Activated CD4-positive, alpha-beta T cell treated with anti-CD3 and anti-CD28 coated beads, Interleukin-2, Interleukin-4, amounts not matched to agents 100 ng/mL and 50 ng/mL, durations not matched to agents 16 hours and 8 hours (primary cell): ENCODE results near the gene NAP1L4.

Experiments
- DNase-seq: peaks from one replicate; pipeline ENCODE4 v3.0.0-alpha.2; 2020; ENCODE audit warnings: low spot score

Gene NAP1L4

GRCh38 chr11:2922655-2923054, 69.5 kb downstream of the NAP1L4 start:
- DNase-seq, result no peak

- DNase-seq, result no peak
These were observed 70.2 kb downstream of the NAP1L4 start for GRCh38 chr11:2921742-2922493.

GRCh38 chr11:2921261-2921660, 70.9 kb downstream of the NAP1L4 start:
- no peak for DNase-seq

- DNase-seq, result no peak
These were observed 71.8 kb downstream of the NAP1L4 start for GRCh38 chr11:2920343-2920742.

- DNase-seq, result no peak
These were observed 72.3 kb downstream of the NAP1L4 start for GRCh38 chr11:2919837-2920236.

DNA sequence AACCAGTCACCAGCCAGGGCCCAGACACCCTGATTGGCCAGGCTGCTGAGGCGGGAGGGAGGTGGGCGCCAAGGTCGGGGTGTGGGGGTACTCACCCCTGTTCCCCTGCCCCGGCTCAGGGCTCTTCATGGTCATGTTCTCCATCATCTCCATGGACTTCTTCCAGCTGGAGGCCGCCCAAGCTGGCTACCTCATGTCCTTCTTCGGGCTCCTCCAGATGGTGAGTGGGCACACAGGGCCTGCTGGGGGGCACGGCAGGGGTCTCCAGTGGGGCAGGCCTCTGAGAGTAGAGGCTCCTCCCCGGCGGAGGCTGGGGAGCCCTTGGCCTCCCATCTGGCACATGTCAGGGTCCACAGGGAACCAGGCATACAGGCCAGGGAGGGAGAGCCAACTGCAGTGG, 72.9 kb downstream of the NAP1L4 start:
- no peak for DNase-seq

GRCh38 chr11:2917842-2918490, 74.2 kb downstream of the NAP1L4 start:
- no peak for DNase-seq

- no peak for DNase-seq
These were observed 75.1 kb downstream of the NAP1L4 start for GRCh38 chr11:2916892-2917645.

DNA sequence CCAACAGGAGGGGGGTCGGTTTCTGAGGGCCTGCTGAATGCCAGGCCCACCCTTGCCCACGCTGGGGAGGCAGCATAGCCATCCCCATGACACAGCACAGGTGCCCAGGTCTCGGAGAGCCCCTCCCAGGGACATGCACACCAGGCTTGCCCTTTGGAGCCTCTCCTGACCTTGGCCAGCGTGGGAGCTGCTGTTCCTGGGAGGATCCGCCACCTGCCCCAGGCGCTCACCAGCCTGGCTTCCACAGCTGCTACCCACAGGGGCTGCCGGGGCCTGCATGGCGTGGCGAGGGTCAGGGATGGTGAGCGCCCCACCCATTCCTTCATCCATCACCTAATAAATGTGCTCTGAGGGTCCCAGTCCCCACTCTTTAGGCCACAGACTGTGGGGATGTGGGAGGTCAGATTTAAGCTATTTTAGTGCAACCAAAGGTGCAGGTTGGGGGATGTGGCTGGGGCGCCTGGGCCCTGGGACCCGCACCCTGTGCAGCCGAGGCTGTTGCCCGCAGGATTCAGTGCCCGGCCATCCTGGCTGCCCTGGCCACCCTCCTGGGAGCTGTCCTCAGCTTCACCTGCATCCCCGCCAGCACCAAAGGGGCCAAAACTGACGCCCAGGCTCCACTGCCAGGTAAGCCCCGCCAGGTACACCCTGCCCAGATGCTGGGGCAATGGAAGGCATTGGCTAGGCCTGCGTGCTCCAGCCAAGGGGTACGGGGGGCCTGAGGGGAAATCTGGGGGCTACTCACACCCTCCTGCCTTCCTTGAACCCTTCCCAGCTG, 75.8 kb downstream of the NAP1L4 start:
- DNase-seq, result no peak

- no peak for DNase-seq
These were observed 76.7 kb downstream of the NAP1L4 start for GRCh38 chr11:2915473-2915872.

- no peak for DNase-seq
These were observed 77.5 kb downstream of the NAP1L4 start for GRCh38 chr11:2914455-2915195.

GRCh38 chr11:2913776-2914175, 78.4 kb downstream of the NAP1L4 start:
- DNase-seq, result no peak

DNA sequence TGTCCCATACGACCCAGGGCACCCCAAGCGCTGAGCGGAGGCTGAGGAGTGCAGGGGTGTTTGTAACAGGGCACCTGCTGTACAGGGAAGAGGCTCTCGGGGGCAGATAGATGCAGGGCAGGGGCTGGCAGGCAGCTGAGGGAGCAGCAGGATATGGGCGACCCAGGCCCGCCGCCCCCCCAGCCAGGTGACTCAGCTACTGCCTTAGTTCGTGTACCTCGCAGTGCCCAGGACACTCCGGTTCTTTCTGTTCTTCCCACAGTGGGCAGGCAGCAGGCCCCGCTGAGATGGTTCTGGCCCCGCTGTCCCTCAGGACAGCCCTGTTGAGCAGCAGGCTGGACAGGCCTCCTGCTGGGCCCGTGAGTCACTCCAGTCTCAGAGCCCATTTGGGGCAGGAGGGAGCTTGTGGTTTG, 79.1 kb downstream of the NAP1L4 start:
- DNase-seq, result no peak

GRCh38 chr11:2912498-2912897, 79.6 kb downstream of the NAP1L4 start:
- no peak for DNase-seq

DNA sequence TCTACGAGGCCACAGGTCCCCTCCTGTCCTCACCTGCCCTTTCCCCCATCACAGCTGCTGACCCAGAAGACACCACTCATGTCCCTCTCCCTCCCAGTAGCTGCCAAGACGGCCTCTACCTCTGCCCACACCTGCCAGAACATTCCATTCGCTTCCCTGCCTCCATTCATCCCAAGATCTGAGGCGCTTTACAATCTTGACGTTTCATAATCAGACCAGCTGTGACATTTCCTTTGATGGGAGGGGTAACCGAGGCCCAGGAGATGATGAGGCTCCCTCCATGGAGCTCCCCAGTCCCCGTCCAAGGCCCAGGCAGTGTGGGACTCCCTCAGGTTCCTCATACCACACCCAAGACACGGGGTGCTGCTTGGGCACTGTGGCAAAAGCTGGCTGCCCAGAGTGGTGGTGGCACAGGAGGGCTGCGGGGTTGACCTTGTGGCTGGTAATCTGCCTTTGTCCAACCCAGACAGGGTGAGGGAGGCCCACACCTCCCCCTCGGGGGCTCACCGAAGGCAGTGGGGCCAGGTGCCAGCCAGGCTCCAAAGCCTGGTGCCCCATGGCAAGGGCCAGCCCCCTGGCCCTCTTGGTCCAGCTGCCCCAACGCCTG, 80.2 kb downstream of the NAP1L4 start:
- DNase-seq, result no peak

- no peak for DNase-seq
These were observed 80.9 kb downstream of the NAP1L4 start for GRCh38 chr11:2911088-2911784.

DNA sequence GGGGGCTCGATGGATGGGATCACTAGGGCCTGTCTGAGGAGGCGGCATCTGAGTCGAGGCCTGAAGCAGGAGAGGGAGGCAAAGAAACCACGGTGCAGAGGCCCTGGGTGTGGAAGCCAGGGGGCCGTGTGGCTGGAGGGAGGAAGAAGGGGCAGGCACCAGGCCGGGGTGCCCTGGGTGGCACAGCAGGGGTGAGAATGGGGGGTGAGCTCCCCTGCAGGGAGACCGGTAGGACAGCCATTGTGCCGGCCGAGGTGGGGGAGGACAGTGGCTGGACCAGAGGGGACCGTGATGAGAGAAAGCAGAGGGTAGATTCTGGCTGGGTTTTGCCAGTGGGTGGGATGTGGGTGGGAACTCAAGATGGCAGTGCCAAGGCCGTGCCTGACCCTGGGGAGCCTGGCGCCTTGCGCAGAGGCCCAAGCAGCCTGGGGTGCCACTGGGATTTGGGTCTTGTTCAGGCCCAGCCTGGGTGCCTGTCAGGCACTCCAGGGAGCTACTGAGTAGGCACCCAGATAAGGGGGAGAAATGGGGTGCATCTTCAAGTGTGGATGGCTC, 81.7 kb downstream of the NAP1L4 start:
- DNase-seq, result no peak

- no peak for DNase-seq
These were observed 82.8 kb downstream of the NAP1L4 start for GRCh38 chr11:2909133-2909902.

DNA sequence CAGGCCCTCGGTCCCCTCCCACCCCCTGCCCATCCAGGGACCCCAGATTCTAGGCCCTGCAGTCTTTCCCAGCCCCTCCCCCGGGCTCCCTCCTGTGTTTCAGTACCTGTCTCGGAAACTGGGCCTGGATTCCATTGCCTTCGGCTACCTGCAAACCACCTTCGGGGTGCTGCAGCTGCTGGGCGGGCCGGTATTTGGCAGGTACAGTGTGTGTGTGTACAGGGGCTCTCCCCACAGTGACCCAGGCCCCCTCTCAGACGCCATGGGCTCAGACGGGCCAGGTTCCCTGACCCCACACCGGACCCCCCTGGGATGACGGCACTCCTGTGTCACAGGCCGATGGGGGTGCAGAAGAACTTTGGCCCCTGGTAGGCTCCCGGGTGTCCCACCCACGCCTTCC, 84.0 kb downstream of the NAP1L4 start:
- no peak for DNase-seq
